Parathyroid adenoma (tissue), 2 donors: ENCODE data around the gene SUMO3.
A peak's percentile ranks its signal among the peaks of the same experiment; 100 is the strongest.

Experiments used
- H2AFZ ChIP-seq: fragments of 300-600 bp; sonication (generic); one replicate; pipeline ENCODE4 v1.7.0; 2017; ENCODE audit warnings: antibody characterized with exemption, mild to moderate bottlenecking
- H3K27ac ChIP-seq: fragments of 300-600 bp; sonication (generic); one replicate; pipeline ENCODE4 v1.7.0; 2017
- H3K27me3 ChIP-seq: fragments of 300-600 bp; sonication (generic); one replicate; pipeline ENCODE4 v1.7.0; 2017; ENCODE audit warnings: low read length; ENCODE audit not compliant: control insufficient read depth, insufficient read depth
- H3K36me3 ChIP-seq: fragments of 300-600 bp; sonication (generic); one replicate; pipeline ENCODE4 v1.7.0; 2017; ENCODE audit warnings: low read length; ENCODE audit not compliant: control insufficient read depth, insufficient read depth
- H3K4me1 ChIP-seq: fragments of 300-600 bp; sonication (generic); one replicate; pipeline ENCODE4 v1.7.0; 2017; ENCODE audit warnings: control low read depth
- H3K4me2 ChIP-seq: fragments of 300-600 bp; sonication (generic); one replicate; pipeline ENCODE4 v1.7.0; 2017; ENCODE audit warnings: low read length
- H3K4me3 ChIP-seq: fragments of 300-600 bp; sonication (generic); one replicate; pipeline ENCODE4 v1.7.0; 2017; ENCODE audit warnings: low read depth, low read length
- H3K79me2 ChIP-seq: fragments of 300-600 bp; sonication (generic); one replicate; pipeline ENCODE4 v1.7.0; 2017; ENCODE audit warnings: control low read depth
- H3K9ac ChIP-seq: fragments of 300-600 bp; sonication (generic); one replicate; pipeline ENCODE4 v1.7.0; 2017; ENCODE audit warnings: mild to moderate bottlenecking
- H3K9me3 ChIP-seq: fragments of 300-600 bp; sonication (generic); one replicate; pipeline ENCODE4 v1.7.0; 2017; ENCODE audit warnings: low read length; ENCODE audit not compliant: control insufficient read depth
- TF ChIP-seq, protein P1 (sequence below): fragments of 300-600 bp; sonication (generic); IDR thresholded peaks from one replicate; pipeline ENCODE4 v1.7.0; 2017; ENCODE audit warnings: antibody characterized with exemption, mild to moderate bottlenecking
- donor health status: primary hyperparathyroidism.

SUMO3 gene

GRCh38 chr21:44803651-44804050, 14.2 kb downstream of the SUMO3 start:
- no peak overlapping the region for H3K27ac ChIP-seq
- H3K36me3 ChIP-seq: no peaks in the 10 kb centered on the region
- no peak overlapping the region for H3K4me2 ChIP-seq
- H3K27me3 ChIP-seq: no peaks in the 10 kb centered on the region
- no peaks in the 10 kb centered on the region for H3K9me3 ChIP-seq
- H2AFZ ChIP-seq: no peak overlapping the region
- peaks cover 3% of the 10 kb centered on the region for H3K4me1 ChIP-seq
- H3K9ac ChIP-seq: no peak overlapping the region
- H3K4me3 ChIP-seq: no peak overlapping the region
- TF ChIP-seq, protein P1, sequence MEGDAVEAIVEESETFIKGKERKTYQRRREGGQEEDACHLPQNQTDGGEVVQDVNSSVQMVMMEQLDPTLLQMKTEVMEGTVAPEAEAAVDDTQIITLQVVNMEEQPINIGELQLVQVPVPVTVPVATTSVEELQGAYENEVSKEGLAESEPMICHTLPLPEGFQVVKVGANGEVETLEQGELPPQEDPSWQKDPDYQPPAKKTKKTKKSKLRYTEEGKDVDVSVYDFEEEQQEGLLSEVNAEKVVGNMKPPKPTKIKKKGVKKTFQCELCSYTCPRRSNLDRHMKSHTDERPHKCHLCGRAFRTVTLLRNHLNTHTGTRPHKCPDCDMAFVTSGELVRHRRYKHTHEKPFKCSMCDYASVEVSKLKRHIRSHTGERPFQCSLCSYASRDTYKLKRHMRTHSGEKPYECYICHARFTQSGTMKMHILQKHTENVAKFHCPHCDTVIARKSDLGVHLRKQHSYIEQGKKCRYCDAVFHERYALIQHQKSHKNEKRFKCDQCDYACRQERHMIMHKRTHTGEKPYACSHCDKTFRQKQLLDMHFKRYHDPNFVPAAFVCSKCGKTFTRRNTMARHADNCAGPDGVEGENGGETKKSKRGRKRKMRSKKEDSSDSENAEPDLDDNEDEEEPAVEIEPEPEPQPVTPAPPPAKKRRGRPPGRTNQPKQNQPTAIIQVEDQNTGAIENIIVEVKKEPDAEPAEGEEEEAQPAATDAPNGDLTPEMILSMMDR: no peak
- H3K79me2 ChIP-seq: peaks cover 8% of the 10 kb centered on the region

- no peak overlapping the region for H3K27ac ChIP-seq
- H2AFZ ChIP-seq: peak overlapping the region; percentile 93
- no peak overlapping the region for H3K9ac ChIP-seq
- no peaks in the 10 kb centered on the region for H3K27me3 ChIP-seq
- TF ChIP-seq, protein P1: no peak
- peak overlapping the region; percentile 83 for H3K4me3 ChIP-seq
- H3K9me3 ChIP-seq: no peaks in the 10 kb centered on the region
- H3K79me2 ChIP-seq: peaks cover 8% of the 10 kb centered on the region
- H3K36me3 ChIP-seq: no peaks in the 10 kb centered on the region
- H3K4me2 ChIP-seq: peak overlapping the region; percentile 69
- H3K4me1 ChIP-seq: peaks cover 3% of the 10 kb centered on the region
These were observed 15.3 kb downstream of the SUMO3 start for GRCh38 chr21:44802396-44803153.

DNA sequence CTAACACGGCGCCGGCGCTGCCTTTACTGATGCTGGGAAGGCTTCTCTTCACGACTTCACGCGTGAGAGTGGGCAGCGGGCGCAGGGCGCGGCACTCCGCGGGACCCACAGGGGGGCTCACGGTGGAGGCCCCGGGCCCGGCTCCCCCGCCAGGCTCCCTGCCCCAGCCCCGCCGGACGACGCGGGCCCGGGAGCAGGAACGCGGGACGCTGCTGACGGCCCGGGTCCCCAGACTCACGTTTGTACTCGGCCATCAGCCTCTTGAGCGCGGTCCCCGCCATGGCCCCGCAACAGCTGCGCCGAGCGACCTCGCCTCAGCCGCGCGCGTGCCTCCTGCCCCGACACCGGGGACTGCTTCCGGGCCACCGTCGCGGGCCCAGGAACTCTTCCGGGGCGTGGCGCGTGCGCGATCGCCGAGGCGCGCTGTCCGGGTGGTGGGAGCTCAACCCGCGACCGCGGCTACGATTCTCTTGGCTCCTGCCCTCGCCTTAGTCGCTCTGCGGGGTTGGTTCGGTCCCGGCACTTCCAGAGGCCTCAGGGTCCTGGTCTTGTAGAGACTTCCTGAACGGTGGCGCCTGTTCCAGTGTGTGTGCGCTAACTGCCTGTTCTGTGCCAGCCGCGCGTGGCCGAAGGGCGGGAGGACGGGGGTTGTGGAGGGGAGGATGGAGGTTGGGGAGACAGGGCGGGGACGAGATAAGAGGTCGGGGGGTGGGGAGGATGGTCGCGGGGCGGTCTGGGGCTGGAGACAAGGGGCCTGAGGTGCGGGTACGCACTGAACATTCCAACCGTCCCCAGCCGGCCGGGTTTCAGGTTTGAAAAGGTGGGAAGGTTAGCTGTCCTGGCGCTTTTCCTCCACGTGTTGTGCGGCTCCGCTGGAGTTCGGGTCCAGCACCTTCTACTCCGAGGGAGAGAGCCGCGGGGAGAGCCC, 16.1 kb downstream of the SUMO3 start, which contains the start of gene UBE2G2:
UBE2G2 (minus strand) TSS at position 353 of the 928 bp plus-strand sequence; CDS start at position 281, 72 bp downstream.
- Histone ChIP-seq H3K36me3 (no peaks in the 10 kb centered on the region), H3K9ac (no peak within 1 kb of the TSS), H3K4me3 (peak within 1 kb of the TSS; percentile 83), H2AFZ (peak within 1 kb of the TSS; percentile 93), H3K4me2 (peak within 1 kb of the TSS; percentile 69), H3K4me1 (peaks cover 3% of the 10 kb centered on the region), H3K9me3 (no peaks in the 10 kb centered on the region), H3K79me2 (peaks cover 11% of the 10 kb centered on the region), H3K27ac (peak within 1 kb of the TSS; percentile 39), H3K27me3 (no peaks in the 10 kb centered on the region)
- TF ChIP-seq, protein P1: no peak

GRCh38 chr21:44800971-44801467, 16.8 kb downstream of the SUMO3 start:
- H3K4me1 ChIP-seq: peaks cover 3% of the 10 kb centered on the region
- H3K4me3 ChIP-seq: peak overlapping the region; percentile 83
- H3K9me3 ChIP-seq: no peaks in the 10 kb centered on the region
- H3K36me3 ChIP-seq: no peaks in the 10 kb centered on the region
- peak overlapping the region; percentile 93 for H2AFZ ChIP-seq
- TF ChIP-seq, protein P1: peak; percentile 24
- peak overlapping the region; percentile 39 for H3K27ac ChIP-seq
- H3K79me2 ChIP-seq: peaks cover 15% of the 10 kb centered on the region
- peak overlapping the region; percentile 69 for H3K4me2 ChIP-seq
- H3K27me3 ChIP-seq: no peaks in the 10 kb centered on the region
- H3K9ac ChIP-seq: no peak overlapping the region
